NB4 (cell line): ENCODE data around the gene TMEM259.

Experiments used
- POLR2A ChIP-seq: IDR thresholded peaks from 2 replicates; pipeline ENCODE4 v1.6.1; 2011; ENCODE audit warnings: mild to moderate bottlenecking; ENCODE audit not compliant: insufficient read length; ENCODE audit errors: extremely low read depth
- TF ChIP-seq, protein P1 (sequence below): IDR thresholded peaks from one replicate; pipeline ENCODE4 v1.5.1; 2012; ENCODE audit warnings: low read depth, low read length

- TF ChIP-seq POLR2A, result no peak
- TF ChIP-seq, protein P1, sequence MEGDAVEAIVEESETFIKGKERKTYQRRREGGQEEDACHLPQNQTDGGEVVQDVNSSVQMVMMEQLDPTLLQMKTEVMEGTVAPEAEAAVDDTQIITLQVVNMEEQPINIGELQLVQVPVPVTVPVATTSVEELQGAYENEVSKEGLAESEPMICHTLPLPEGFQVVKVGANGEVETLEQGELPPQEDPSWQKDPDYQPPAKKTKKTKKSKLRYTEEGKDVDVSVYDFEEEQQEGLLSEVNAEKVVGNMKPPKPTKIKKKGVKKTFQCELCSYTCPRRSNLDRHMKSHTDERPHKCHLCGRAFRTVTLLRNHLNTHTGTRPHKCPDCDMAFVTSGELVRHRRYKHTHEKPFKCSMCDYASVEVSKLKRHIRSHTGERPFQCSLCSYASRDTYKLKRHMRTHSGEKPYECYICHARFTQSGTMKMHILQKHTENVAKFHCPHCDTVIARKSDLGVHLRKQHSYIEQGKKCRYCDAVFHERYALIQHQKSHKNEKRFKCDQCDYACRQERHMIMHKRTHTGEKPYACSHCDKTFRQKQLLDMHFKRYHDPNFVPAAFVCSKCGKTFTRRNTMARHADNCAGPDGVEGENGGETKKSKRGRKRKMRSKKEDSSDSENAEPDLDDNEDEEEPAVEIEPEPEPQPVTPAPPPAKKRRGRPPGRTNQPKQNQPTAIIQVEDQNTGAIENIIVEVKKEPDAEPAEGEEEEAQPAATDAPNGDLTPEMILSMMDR, result no peak
Measured at GRCh38 chr19:979318-979741, 41.6 kb downstream of the TMEM259 start.
